ENCODE results near the gene JKAMP. TPM values are rescaled to one million over a fixed set of nuclear protein-coding genes. Genes with fewer than 3 reads are reported as not detected.
A peak's percentile ranks its signal among the peaks of the same experiment; 100 is the strongest.

Gene JKAMP, protein sequence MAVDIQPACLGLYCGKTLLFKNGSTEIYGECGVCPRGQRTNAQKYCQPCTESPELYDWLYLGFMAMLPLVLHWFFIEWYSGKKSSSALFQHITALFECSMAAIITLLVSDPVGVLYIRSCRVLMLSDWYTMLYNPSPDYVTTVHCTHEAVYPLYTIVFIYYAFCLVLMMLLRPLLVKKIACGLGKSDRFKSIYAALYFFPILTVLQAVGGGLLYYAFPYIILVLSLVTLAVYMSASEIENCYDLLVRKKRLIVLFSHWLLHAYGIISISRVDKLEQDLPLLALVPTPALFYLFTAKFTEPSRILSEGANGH
- total RNA-seq, result 10 to 100 TPM; 30.1 to 43.9 (median 34.0) TPM

DNA sequence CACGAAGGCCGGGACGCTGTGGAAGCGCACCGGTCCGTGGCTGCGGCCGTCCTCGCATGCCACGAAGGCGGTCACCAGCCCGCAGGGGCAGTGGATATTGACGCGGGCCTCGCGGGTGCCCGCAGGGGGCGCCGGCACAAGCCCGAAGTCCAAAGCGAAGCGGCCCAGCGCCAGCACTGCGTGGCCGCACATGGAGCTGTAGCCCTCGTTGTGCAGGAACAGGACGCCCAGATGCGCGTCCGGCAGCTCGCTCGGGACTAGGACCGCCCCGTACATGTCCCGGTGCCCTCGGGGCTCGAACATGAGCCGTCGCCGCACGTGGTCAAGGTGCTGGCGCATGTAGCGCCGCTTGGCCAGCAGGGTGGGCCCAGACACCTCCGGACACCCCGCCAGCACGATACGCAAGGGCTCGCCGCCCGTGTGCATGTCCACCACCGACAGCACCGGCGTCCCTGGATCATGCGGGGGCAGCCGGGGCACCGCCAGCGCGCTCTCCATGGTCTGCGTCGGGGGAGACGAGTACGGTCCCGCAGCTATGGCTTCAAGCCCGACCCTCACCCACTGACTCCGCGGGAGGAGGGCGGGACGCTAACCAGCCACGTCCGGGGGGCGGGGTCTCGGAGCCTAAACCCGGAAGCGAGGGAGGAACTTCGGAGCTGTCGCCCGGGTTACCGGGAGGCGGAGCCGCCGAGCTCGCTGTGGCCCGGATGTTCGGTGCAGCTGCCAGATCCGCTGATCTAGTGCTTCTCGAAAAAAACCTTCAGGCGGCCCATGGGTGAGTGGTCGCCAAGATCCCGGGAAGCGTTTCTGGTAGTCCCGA lies at the start of gene JKAMP, which contains the start of gene L3HYPDH:
Gene JKAMP (plus strand): TSS at position 699 of the 820 bp plus-strand sequence. CDS start 73 bp downstream, at position 772.
Gene L3HYPDH (minus strand): TSS at position 590 of the 820 bp plus-strand sequence. CDS start 92 bp downstream, at position 498.
- intact Hi-C loops (cut with DNase I; ENCODE audit: low total_unique reads) (loop anchor here (2.0 to 5.0 kb wide), 3 partner anchors 17 to 698 kb away; partner anchors contain the start of gene GPR135), in situ Hi-C loops (cut with MboI; ENCODE audit: low sequenced_read_pairs in 4 of 4) (no loop called here)
- Histone ChIP-seq H3K4me3 (peak within 1 kb of the TSS; percentile 90 to 95 (median 92)), H3K4me1 (peaks cover 33 to 37% of the 10 kb centered on the region in 2 donors), H3K36me3 (peaks cover 0 to 15% of the 10 kb centered on the region in 2 donors), H3K27ac (peak within 1 kb of the TSS; percentile 89 to 95 (median 94)), H3K9me3 (no peaks in the 10 kb centered on the region), H3K27me3 (no peaks in the 10 kb centered on the region)
- ATAC-seq, result peak; percentile 93 to 94
- TF ChIP-seq, protein P1, sequence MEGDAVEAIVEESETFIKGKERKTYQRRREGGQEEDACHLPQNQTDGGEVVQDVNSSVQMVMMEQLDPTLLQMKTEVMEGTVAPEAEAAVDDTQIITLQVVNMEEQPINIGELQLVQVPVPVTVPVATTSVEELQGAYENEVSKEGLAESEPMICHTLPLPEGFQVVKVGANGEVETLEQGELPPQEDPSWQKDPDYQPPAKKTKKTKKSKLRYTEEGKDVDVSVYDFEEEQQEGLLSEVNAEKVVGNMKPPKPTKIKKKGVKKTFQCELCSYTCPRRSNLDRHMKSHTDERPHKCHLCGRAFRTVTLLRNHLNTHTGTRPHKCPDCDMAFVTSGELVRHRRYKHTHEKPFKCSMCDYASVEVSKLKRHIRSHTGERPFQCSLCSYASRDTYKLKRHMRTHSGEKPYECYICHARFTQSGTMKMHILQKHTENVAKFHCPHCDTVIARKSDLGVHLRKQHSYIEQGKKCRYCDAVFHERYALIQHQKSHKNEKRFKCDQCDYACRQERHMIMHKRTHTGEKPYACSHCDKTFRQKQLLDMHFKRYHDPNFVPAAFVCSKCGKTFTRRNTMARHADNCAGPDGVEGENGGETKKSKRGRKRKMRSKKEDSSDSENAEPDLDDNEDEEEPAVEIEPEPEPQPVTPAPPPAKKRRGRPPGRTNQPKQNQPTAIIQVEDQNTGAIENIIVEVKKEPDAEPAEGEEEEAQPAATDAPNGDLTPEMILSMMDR (IDR thresholded peaks at IDR 0.05 in 4 of 5, conservative IDR thresholded peaks at IDR 0.05 in 1 of 5), result peak; percentile 58 to 78 (median 73)
- peak; percentile 79 to 83 for TF ChIP-seq POLR2A (IDR thresholded peaks at IDR 0.05)
- DNase-seq, result peak; percentile 95

- no peak overlapping the region for H3K27ac ChIP-seq
- intact Hi-C loops (cut with DNase I; ENCODE audit: low total_unique reads) (no loop called here), in situ Hi-C loops (cut with MboI; ENCODE audit: low sequenced_read_pairs in 4 of 4) (no loop called here)
- no peaks in the 10 kb centered on the region for H3K36me3 ChIP-seq
- TF ChIP-seq, protein P1 (IDR thresholded peaks at IDR 0.05 in 4 of 5, conservative IDR thresholded peaks at IDR 0.05 in 1 of 5), result no peak
- no peak for TF ChIP-seq POLR2A (IDR thresholded peaks at IDR 0.05)
- no peaks in the 10 kb centered on the region for H3K9me3 ChIP-seq
- DNase-seq (no peak), ATAC-seq (no peak)
- no peak overlapping the region for H3K4me3 ChIP-seq
- peaks cover 0 to 9% of the 10 kb centered on the region in 2 donors for H3K4me1 ChIP-seq
- no peaks in the 10 kb centered on the region for H3K27me3 ChIP-seq
Measured at GRCh38 chr14:59435101-59435500, 49.2 kb upstream of the JKAMP start.

DNA sequence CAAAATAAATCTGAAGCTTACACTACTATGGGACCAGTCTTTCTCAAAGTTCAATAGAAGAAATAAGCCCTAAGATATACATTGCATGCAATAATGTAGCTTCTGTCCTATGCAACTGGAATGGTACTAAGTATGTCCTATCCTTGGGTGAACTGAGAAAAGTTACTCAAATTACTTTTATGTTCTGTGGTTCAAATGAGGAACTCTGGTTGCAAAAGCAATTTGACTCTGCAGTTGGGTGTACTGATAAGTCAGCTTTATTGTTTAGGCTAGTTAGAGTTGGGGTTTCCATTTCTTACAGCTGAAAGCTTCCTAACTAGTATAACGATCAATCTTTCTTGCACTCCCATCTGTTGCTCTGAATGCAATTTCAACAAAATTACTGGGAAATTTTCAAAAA lies 48.3 kb upstream of the JKAMP start:
- Histone ChIP-seq H3K4me3 (no peak overlapping the region), H3K27me3 (no peaks in the 10 kb centered on the region), H3K9me3 (no peaks in the 10 kb centered on the region), H3K36me3 (no peaks in the 10 kb centered on the region), H3K4me1 (peaks cover 0 to 9% of the 10 kb centered on the region in 2 donors), H3K27ac (no peak overlapping the region)
- intact Hi-C loops (cut with DNase I; ENCODE audit: low total_unique reads) (no loop called here), in situ Hi-C loops (cut with MboI; ENCODE audit: low sequenced_read_pairs in 4 of 4) (no loop called here)
- ATAC-seq (no peak), DNase-seq (no peak)
- TF ChIP-seq POLR2A (IDR thresholded peaks at IDR 0.05), result no peak
- TF ChIP-seq, protein P1 (IDR thresholded peaks at IDR 0.05 in 4 of 5, conservative IDR thresholded peaks at IDR 0.05 in 1 of 5), result no peak

GRCh38 chr14:59438195-59438647 lies 46.1 kb upstream of the JKAMP start:
- intact Hi-C loops (cut with DNase I; ENCODE audit: low total_unique reads) (no loop called here), in situ Hi-C loops (cut with MboI; ENCODE audit: low sequenced_read_pairs in 4 of 4) (no loop called here)
- Histone ChIP-seq H3K27me3 (no peaks in the 10 kb centered on the region), H3K4me3 (no peak overlapping the region), H3K27ac (no peak overlapping the region), H3K36me3 (no peaks in the 10 kb centered on the region), H3K9me3 (no peaks in the 10 kb centered on the region), H3K4me1 (peaks cover 0 to 9% of the 10 kb centered on the region in 2 donors)
- ATAC-seq, result no peak
- TF ChIP-seq, protein P1 (IDR thresholded peaks at IDR 0.05 in 4 of 5, conservative IDR thresholded peaks at IDR 0.05 in 1 of 5), result no peak
- no peak for TF ChIP-seq POLR2A (IDR thresholded peaks at IDR 0.05)
- no peak for DNase-seq
